ENCODE measurements around the gene PPP2R5E. TPM values are rescaled to one million over a fixed set of nuclear protein-coding genes. Genes with fewer than 3 reads are reported as not detected.

Gene PPP2R5E
- total and polyA plus RNA-seq, 2 of the 8 experiments (the other 6 are each of a cell fraction or from before 2014, with no cell fraction given), result 6.8 to 64.6 TPM

- no peak for TF ChIP-seq EZH2 (IDR thresholded peaks at IDR 0.05; ENCODE audit: low read depth, low read length, severe bottlenecking)
- TF ChIP-seq CBX5 (IDR thresholded peaks at IDR 0.05; ENCODE audit: low read depth, low read length), result no peak
- no peak for TF ChIP-seq POLR2A (IDR thresholded peaks at IDR 0.05; ENCODE audit: control extremely low read depth in 1 of 2, low read depth in 2 of 2, low read length in 2 of 2)
- TF ChIP-seq E2F6 (IDR thresholded peaks at IDR 0.05), result no peak
These were observed 159.3 kb downstream of the PPP2R5E start (continued) for GRCh38 chr14:63383776-63384367.

All from H1 (cell line).